Lung (tissue), 12 donors: ENCODE data around the gene RPGRIP1. TPM values are rescaled to one million over a fixed set of nuclear protein-coding genes. Genes with fewer than 3 reads are reported as not detected.

Source experiments
- ATAC-seq: fragments of 200-7000 bp; cut with Tn5 transposase; one replicate; pipeline ENCODE4 v1.9.1; 2020; ENCODE audit warnings: moderate number of reproducible peaks; ENCODE audit not compliant: insufficient read depth, low FRiP score
- DNase-seq, 3 donors: peaks; one replicate each; pipeline ENCODE4 v3.0.0-alpha.2; 2013 to 2017
- H3K27ac ChIP-seq, 2 donors: one replicate each; pipeline ENCODE4 v1.5.1; 2013; ENCODE audit warnings: mild to moderate bottlenecking in 2 of 2, moderate library complexity in 2 of 2, control low read depth in 1 of 2, inconsistent platforms in 1 of 2, low read depth in 1 of 2, low read length in 1 of 2
- H3K27me3 ChIP-seq, 3 donors: one replicate each; pipeline ENCODE4 v1.5.1; 2013; ENCODE audit warnings: low read length in 2 of 3; ENCODE audit not compliant: control insufficient read depth in 3 of 3, insufficient read depth in 3 of 3
- H3K36me3 ChIP-seq, 4 donors: one replicate each; pipeline ENCODE4 v1.5.1; 2013; ENCODE audit warnings: low read length in 4 of 4, mild to moderate bottlenecking in 1 of 4, moderate library complexity in 1 of 4; ENCODE audit not compliant: control insufficient read depth in 4 of 4, insufficient read depth in 4 of 4
- H3K4me1 ChIP-seq, 5 donors: one replicate each; pipeline ENCODE4 v1.5.1; 2013; ENCODE audit warnings: low read length in 5 of 5, mild to moderate bottlenecking in 2 of 5, moderate library complexity in 1 of 5; ENCODE audit not compliant: control insufficient read depth in 5 of 5, insufficient read depth in 5 of 5
- H3K4me3 ChIP-seq: one replicate; pipeline ENCODE4 v1.5.1; 2013; ENCODE audit warnings: mild to moderate bottlenecking, control low read depth, moderate library complexity
- H3K9ac ChIP-seq, 2 donors: one replicate each; pipeline ENCODE4 v1.5.1; 2013; ENCODE audit warnings: low read length in 2 of 2, control low read depth in 1 of 2; ENCODE audit not compliant: insufficient read depth in 1 of 2
- H3K9me3 ChIP-seq, 4 donors: one replicate each; pipeline ENCODE4 v1.5.1; 2013; ENCODE audit warnings: low read length in 3 of 4, mild to moderate bottlenecking in 1 of 4, moderate library complexity in 1 of 4; ENCODE audit not compliant: control insufficient read depth in 4 of 4, insufficient read depth in 3 of 4
- CTCF ChIP-seq: IDR thresholded peaks from 2 replicates; pipeline ENCODE4 v1.5.1; 2012; ENCODE audit warnings: mild to moderate bottlenecking; ENCODE audit errors: control extremely low read depth, extremely low read depth
- WGBS, 2 donors: extraction: QIAGEN DNeasy Blood & Tissue Kit; methylation state at CpG; one replicate each; pipeline ENCODE4 v1.1.7; 2013; 5-methylcytosine and 5-hydroxymethylcytosine counted together
- polyA plus RNA-seq, 2 donors: library from polyadenylated mRNA; stranded (reverse); fragments of 200-250 nt; gene quantifications; one replicate each; pipeline ENCODE4 v1.2.1, GENCODE V29; 2013
- total RNA-seq, 2 donors: library from RNA; depleted of rRNA in 1 of 2; stranded (reverse); fragments of >200 nt in 1 of 2; gene quantifications; one replicate each; pipeline ENCODE4 v1.2.1, GENCODE V29; 2014 to 2021
- donor health status: control.
- donor health status: control.
- donor health status: Bipolar disorder and iron deficiency.
- donor health status: healthy.
- donor health status: DM: yes; HTN: yes; CAD: no.

RPGRIP1 gene
- total and polyA plus RNA-seq, 4 donors = 0.33 to 0.65 (median 0.51) TPM

- WGBS, 2 donors = 88 to 98% methylated on average over 1 to 3 of the region's 3 CpGs
- peaks cover 0 to 2% (median 0%) of the 10 kb centered on the region in 4 donors for H3K9me3 ChIP-seq
- no peak overlapping the region for H3K27ac ChIP-seq
- peaks cover 0 to 3% (median 0%) of the 10 kb centered on the region in 3 donors for H3K27me3 ChIP-seq
- ATAC-seq (no peak), DNase-seq (no peak)
- H3K4me3 ChIP-seq = no peak overlapping the region
- no peaks in the 10 kb centered on the region for H3K36me3 ChIP-seq
- H3K4me1 ChIP-seq = peaks cover 0 to 4% (median 0%) of the 10 kb centered on the region in 5 donors
- no peak overlapping the region for H3K9ac ChIP-seq
- TF ChIP-seq CTCF = no peak
These were observed 30.1 kb downstream of the RPGRIP1 start for GRCh38 chr14:21309956-21310355.

GRCh38 chr14:21311614-21312013, 31.7 kb downstream of the RPGRIP1 start:
- H3K9me3 ChIP-seq = peaks cover 0 to 2% (median 0%) of the 10 kb centered on the region in 4 donors
- DNase-seq (no peak), ATAC-seq (no peak)
- peaks cover 0 to 3% (median 0%) of the 10 kb centered on the region in 3 donors for H3K27me3 ChIP-seq
- no peak overlapping the region for H3K4me3 ChIP-seq
- H3K9ac ChIP-seq = no peak overlapping the region
- TF ChIP-seq CTCF = no peak
- H3K4me1 ChIP-seq = peaks cover 0 to 4% (median 0%) of the 10 kb centered on the region in 5 donors
- WGBS, 2 donors = 73 to 79% methylated on average over 2 of the region's 2 CpGs
- no peaks in the 10 kb centered on the region for H3K36me3 ChIP-seq
- no peak overlapping the region for H3K27ac ChIP-seq

GRCh38 chr14:21313512-21313911, 33.6 kb downstream of the RPGRIP1 start:
- Histone ChIP-seq H3K4me1 (no peaks in the 10 kb centered on the region), H3K9ac (no peak overlapping the region), H3K27ac (no peak overlapping the region), H3K9me3 (peaks cover 0 to under 1% (median 0%) of the 10 kb centered on the region in 4 donors), H3K36me3 (no peaks in the 10 kb centered on the region), H3K4me3 (no peak overlapping the region), H3K27me3 (peaks cover 0 to under 1% (median 0%) of the 10 kb centered on the region in 3 donors)
- 77 to 83% methylated on average over 12 of the region's 12 CpGs for WGBS, 2 donors
- no peak for ATAC-seq
- DNase-seq = no peak
- no peak for TF ChIP-seq CTCF

GRCh38 chr14:21317398-21317797, 37.5 kb downstream of the RPGRIP1 start:
- Histone ChIP-seq H3K27me3 (no peaks in the 10 kb centered on the region), H3K4me1 (peaks cover 0 to 2% (median 0%) of the 10 kb centered on the region in 5 donors), H3K27ac (no peak overlapping the region), H3K4me3 (no peak overlapping the region), H3K9me3 (no peaks in the 10 kb centered on the region), H3K9ac (no peak overlapping the region), H3K36me3 (no peaks in the 10 kb centered on the region)
- DNase-seq (peak in 1 of 3 donors; percentile 7), ATAC-seq (no peak)
- TF ChIP-seq CTCF = no peak
- 52 to 59% methylated on average over 3 of the region's 3 CpGs for WGBS, 2 donors
